ENCODE measurements around the gene EXOC3L1.

DNA sequence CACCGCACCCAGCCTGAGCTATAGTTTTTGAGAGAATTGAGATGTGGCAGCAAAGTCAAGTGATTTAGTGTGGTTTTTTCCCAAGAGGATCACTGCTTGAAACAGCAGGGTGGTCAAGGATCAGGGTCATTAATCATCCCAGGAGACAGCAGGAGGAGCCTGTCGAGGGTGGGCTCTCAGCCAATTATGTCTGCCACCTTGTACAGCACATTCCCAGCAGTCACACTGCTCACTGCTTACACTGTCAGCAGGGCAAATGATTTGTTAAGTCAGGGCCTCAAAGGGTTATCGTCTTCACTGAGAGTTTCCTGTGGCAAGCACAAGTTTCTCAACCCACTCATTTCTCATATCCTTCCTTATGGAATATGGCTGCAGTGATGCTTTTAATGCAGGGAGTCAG is 52.3 kb downstream of the EXOC3L1 start:
- TF ChIP-seq ZNF670 (tag by site-specific recombination; IDR thresholded peaks at IDR 0.05; ENCODE audit: low read depth) = no peak
- TF ChIP-seq, protein P1, sequence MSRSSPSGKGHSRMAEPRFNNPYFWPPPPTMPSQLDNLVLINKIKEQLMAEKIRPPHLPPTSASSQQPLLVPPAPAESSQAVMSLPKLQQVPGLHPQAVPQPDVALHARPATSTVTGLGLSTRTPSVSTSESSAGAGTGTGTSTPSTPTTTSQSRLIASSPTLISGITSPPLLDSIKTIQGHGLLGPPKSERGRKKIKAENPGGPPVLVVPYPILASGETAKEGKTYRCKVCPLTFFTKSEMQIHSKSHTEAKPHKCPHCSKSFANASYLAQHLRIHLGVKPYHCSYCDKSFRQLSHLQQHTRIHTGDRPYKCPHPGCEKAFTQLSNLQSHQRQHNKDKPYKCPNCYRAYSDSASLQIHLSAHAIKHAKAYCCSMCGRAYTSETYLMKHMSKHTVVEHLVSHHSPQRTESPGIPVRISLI (tag by site-specific recombination; IDR thresholded peaks at IDR 0.05) = no peak

All from HEK293 (cell line).